IPS-20b (cell line): ENCODE results near the gene LHFPL4.

Experiments used
- H3K27ac ChIP-seq: one replicate; pipeline ENCODE4 v1.5.1; 2013; ENCODE audit warnings: low read length
- H3K27me3 ChIP-seq: 2 replicates; pipeline ENCODE4 v1.6.1; 2013; ENCODE audit warnings: mild to moderate bottlenecking, low read length, inconsistent platforms; ENCODE audit not compliant: insufficient read depth
- H3K36me3 ChIP-seq: 2 replicates; pipeline ENCODE4 v1.6.1; 2013; ENCODE audit warnings: low read depth, mild to moderate bottlenecking, inconsistent platforms, low read length, moderate library complexity; ENCODE audit not compliant: insufficient read depth
- H3K4me1 ChIP-seq: 2 replicates; pipeline ENCODE4 v1.6.1; 2013; ENCODE audit warnings: mild to moderate bottlenecking, control low read depth, inconsistent platforms, low read length, moderate library complexity; ENCODE audit not compliant: insufficient read depth
- H3K4me3 ChIP-seq: 2 replicates; pipeline ENCODE4 v1.5.1; 2013; ENCODE audit warnings: mild to moderate bottlenecking, low read length, inconsistent platforms
- H3K9ac ChIP-seq: 2 replicates; pipeline ENCODE4 v1.6.1; 2013; ENCODE audit warnings: low read depth, mild to moderate bottlenecking, inconsistent platforms, low read length, moderate library complexity
- H3K9me3 ChIP-seq: 2 replicates; pipeline ENCODE4 v1.6.1; 2013; ENCODE audit warnings: mild to moderate bottlenecking, low read depth, low read length, inconsistent platforms; ENCODE audit not compliant: insufficient read depth

The LHFPL4 gene

GRCh38 chr3:9534429-9534828 lies 19.2 kb downstream of the LHFPL4 start:
- Histone ChIP-seq H3K27me3 (no peaks in the 10 kb centered on the region), H3K36me3 (no peaks in the 10 kb centered on the region), H3K9ac (no peak overlapping the region)

GRCh38 chr3:9525078-9525477 lies 28.5 kb downstream of the LHFPL4 start:
- no peak overlapping the region for H3K9ac ChIP-seq
- no peak overlapping the region for H3K4me3 ChIP-seq
- H3K36me3 ChIP-seq: no peaks in the 10 kb centered on the region
- H3K9me3 ChIP-seq: no peaks in the 10 kb centered on the region; the same call in 1 of the 2 replicates
- no peaks in the 10 kb centered on the region for H3K27me3 ChIP-seq
- H3K27ac ChIP-seq: no peak overlapping the region
- H3K4me1 ChIP-seq: no peaks in the 10 kb centered on the region

More at GRCh38 chr3:9534429-9534828, 19.2 kb downstream of the LHFPL4 start:
- Histone ChIP-seq H3K4me1 (no peaks in the 10 kb centered on the region), H3K9me3 (no peaks in the 10 kb centered on the region), H3K4me3 (no peak overlapping the region), H3K27ac (no peak overlapping the region)

GRCh38 chr3:9514956-9515355 lies 38.7 kb downstream of the LHFPL4 start:
- H3K4me1 ChIP-seq: no peaks in the 10 kb centered on the region
- no peak overlapping the region for H3K27ac ChIP-seq
- no peaks in the 10 kb centered on the region for H3K9me3 ChIP-seq
- no peak overlapping the region for H3K4me3 ChIP-seq
- no peak overlapping the region for H3K9ac ChIP-seq
- H3K27me3 ChIP-seq: peaks cover 8% of the 10 kb centered on the region
- no peaks in the 10 kb centered on the region for H3K36me3 ChIP-seq

- H3K36me3 ChIP-seq: no peaks in the 10 kb centered on the region
- no peak overlapping the region for H3K27ac ChIP-seq
- H3K4me1 ChIP-seq: no peaks in the 10 kb centered on the region
- no peaks in the 10 kb centered on the region for H3K9me3 ChIP-seq
- peaks cover 14% of the 10 kb centered on the region for H3K27me3 ChIP-seq
- H3K4me3 ChIP-seq: no peak overlapping the region
- H3K9ac ChIP-seq: no peak overlapping the region
These were observed 39.3 kb downstream of the LHFPL4 start for GRCh38 chr3:9514306-9514705.

DNA sequence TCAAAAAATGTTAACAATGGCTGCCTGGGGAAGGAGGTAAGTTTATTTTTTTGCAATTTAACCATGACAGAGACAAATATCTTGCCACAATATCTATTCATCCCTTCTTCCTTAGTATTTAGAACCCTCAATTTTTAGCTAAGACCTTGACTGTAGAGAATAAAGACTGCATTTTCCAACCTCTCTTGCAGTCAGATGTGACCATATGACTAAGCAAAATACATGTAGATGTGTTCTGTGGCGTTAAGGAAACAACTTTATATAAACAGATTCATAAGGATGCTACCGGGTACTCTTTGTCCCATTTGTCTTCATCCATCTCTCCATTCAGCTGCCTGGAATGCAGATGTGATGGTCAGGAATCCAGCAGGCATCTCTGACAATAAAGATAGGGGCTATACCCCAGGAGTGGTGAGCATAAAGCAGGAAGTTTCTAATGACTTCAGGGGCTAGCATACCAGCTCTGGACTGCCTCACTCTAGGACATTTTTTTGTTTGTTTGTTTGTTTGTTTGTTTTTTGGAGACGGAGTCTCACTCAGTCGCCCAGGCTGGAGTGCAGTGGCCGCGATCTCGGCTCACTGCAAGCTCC lies 41.1 kb downstream of the LHFPL4 start:
- peaks cover 32% of the 10 kb centered on the region for H3K27me3 ChIP-seq
- H3K9ac ChIP-seq: no peak overlapping the region
- no peak overlapping the region for H3K27ac ChIP-seq
- no peak overlapping the region for H3K4me3 ChIP-seq
- no peaks in the 10 kb centered on the region for H3K4me1 ChIP-seq
- no peaks in the 10 kb centered on the region for H3K9me3 ChIP-seq
- no peaks in the 10 kb centered on the region for H3K36me3 ChIP-seq

- Histone ChIP-seq H3K9ac (no peak overlapping the region), H3K9me3 (no peaks in the 10 kb centered on the region), H3K36me3 (no peaks in the 10 kb centered on the region), H3K4me3 (no peak overlapping the region), H3K27me3 (peaks cover 37% of the 10 kb centered on the region), H3K27ac (no peak overlapping the region), H3K4me1 (no peaks in the 10 kb centered on the region)
These were observed 44.8 kb downstream of the LHFPL4 start for GRCh38 chr3:9508781-9509180.

GRCh38 chr3:9507586-9508578 lies 45.7 kb downstream of the LHFPL4 start:
- H3K27me3 ChIP-seq: peaks cover 37% of the 10 kb centered on the region
- no peak overlapping the region for H3K27ac ChIP-seq
- H3K9me3 ChIP-seq: no peaks in the 10 kb centered on the region

DNA sequence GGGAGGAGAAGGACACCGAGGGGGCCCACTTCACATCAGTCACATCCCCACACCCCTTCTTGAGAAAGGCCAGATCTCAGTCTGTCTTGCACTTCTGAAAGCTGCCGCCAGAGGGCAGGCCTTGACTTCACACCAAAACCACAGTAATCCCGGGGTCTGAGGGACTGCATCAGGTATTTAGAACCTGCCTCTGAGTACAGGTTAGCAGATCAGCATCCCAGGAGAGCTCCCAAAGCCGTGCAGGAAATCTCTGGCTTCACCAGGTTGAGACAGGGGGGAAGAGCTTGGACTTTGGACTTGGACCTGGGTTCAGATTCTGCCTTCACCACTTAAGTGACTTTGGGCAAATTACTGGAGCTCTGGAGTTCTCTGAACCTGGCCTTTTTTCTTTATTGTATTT lies 50.3 kb downstream of the LHFPL4 start:
- peaks cover 37% of the 10 kb centered on the region for H3K27me3 ChIP-seq
- H3K9me3 ChIP-seq: no peaks in the 10 kb centered on the region
- H3K36me3 ChIP-seq: no peaks in the 10 kb centered on the region
- H3K4me3 ChIP-seq: no peak overlapping the region
- no peak overlapping the region for H3K9ac ChIP-seq
- H3K27ac ChIP-seq: no peak overlapping the region
- no peaks in the 10 kb centered on the region; the same call in 1 of the 2 replicates for H3K4me1 ChIP-seq

More at GRCh38 chr3:9507586-9508578, 45.7 kb downstream of the LHFPL4 start:
- no peaks in the 10 kb centered on the region for H3K4me1 ChIP-seq
- no peaks in the 10 kb centered on the region for H3K36me3 ChIP-seq
- no peak overlapping the region for H3K4me3 ChIP-seq
- no peak overlapping the region for H3K9ac ChIP-seq

DNA sequence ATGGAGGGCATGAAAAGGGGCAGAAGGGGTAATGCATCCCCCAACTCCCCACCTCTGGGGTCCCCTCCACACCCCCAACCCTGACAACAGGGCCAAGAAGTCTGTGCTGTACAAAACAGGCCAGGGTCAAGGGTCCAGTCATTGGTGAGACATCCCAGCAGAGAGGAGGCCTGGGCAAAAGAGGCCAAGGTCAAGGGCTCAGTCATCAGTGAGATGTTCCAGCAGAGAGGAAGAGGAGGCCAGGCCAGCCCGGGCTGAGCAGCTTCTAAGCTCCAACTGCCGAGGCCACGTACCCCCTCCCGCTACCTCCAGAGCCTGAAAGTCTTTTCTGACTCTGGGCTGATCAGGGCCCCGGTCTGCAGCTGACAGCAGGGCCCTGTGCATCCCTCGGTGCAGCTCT lies 52.4 kb downstream of the LHFPL4 start:
- no peak overlapping the region for H3K9ac ChIP-seq
- no peaks in the 10 kb centered on the region for H3K9me3 ChIP-seq
- no peak overlapping the region for H3K4me3 ChIP-seq

DNA sequence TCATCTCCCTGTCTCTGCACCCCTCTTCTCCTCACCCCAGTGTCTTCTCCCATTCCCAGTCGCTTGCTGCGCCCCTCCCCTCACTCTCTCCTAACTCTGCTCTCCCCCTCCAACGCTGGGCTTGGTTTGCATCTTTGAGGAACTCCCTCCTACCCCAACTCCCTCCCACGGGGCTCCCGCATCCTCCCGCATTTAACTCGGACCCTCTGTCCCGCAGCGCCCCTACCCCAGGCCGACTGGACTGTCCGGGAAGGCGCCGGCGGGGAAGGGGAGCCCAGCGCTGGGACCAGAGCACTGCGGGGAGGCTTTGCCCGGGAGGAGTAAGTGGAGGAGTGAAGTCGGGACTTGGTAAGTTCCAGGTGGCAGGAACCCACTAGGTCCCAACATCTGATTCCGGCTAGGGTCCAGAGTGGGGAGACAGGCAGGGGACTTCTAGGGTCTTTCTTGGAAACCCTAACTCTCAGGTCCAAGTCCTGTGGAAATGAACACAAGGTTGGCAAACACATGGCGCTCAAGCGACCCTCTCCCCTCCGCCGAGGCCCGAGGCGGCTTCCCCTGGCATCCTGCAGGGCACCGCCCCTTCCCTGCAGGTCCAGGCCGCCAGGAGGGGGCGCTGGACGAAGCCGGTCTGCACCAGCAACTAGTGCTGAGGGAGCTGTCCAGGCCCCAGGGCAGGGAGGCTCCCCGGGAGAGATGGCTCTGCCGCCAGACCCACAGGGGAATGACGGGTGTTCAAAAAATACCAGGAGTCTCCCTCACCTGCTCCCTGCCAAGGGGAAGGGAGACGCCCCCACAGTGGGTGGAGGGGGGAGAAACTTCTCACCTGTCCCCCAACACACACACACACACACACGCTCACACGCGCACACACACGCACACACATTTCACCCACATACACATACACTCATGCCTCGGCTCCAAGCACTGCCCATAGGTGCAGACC lies 53.2 kb downstream of the LHFPL4 start:
- H3K4me1 ChIP-seq: no peaks in the 10 kb centered on the region; the same call in 1 of the 2 replicates
- H3K27ac ChIP-seq: no peak overlapping the region
- peaks cover 36% of the 10 kb centered on the region for H3K27me3 ChIP-seq
- H3K36me3 ChIP-seq: no peaks in the 10 kb centered on the region
- H3K9me3 ChIP-seq: no peaks in the 10 kb centered on the region
- peak overlapping the region; percentile 72; the same call in 1 of the 2 replicates for H3K9ac ChIP-seq
- peak overlapping the region; percentile 86 for H3K4me3 ChIP-seq

More for the DNA sequence above, 52.4 kb downstream of the LHFPL4 start:
- Histone ChIP-seq H3K4me1 (no peaks in the 10 kb centered on the region; the same call in 1 of the 2 replicates), H3K36me3 (no peaks in the 10 kb centered on the region), H3K27ac (no peak overlapping the region), H3K27me3 (peaks cover 33% of the 10 kb centered on the region)

DNA sequence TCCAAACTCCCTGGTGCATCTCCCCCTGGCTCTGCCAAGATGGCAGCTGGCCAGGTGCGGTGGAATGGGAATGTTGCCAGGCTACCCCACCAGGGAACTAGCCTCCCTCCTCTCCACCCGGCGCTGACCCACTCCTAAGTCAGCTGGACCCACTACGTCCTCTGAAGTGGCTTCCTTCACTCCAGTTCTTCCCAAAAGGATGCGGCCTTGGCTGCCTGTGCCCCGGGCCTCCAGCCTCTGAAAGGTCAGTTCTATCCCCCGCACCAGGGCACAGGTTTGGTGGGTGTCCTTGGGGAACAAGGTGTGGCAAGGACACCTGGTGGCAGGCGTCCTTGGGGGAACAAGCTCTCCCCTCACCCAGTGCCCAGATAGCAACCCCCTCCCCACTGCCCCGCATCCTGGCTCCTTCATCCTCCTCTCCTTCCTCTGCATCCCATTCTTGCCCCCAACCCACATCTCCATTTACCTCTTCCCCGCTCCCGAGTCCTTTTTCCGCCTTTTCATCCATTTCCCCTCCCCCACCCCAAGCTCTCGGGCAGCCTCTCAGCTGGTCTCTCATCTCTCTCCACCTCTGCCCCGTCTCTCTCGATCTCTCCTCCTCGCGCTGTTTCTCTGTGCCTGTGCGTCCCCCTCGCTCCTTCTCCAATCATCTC lies 54.0 kb downstream of the LHFPL4 start:
- Histone ChIP-seq H3K4me1 (no peaks in the 10 kb centered on the region; the same call in 1 of the 2 replicates), H3K27me3 (peaks cover 44% of the 10 kb centered on the region), H3K4me3 (peak overlapping the region; percentile 86), H3K27ac (no peak overlapping the region), H3K36me3 (no peaks in the 10 kb centered on the region), H3K9me3 (no peaks in the 10 kb centered on the region), H3K9ac (peak overlapping the region; percentile 72; the same call in 1 of the 2 replicates)
